Breast epithelium (tissue), 3 donors: ENCODE data around the gene B3GALT2.

ENCODE experiments used
- POLR2A ChIP-seq: fragments of 450-650 bp; IDR thresholded peaks from one replicate; pipeline ENCODE4 v1.6.1; 2016; ENCODE audit warnings: antibody characterized with exemption, mild to moderate bottlenecking, moderate library complexity
- POLR2AphosphoS5 ChIP-seq, 3 donors: sonication (generic); formaldehyde crosslinking; IDR thresholded peaks; one replicate each; pipeline ENCODE4 v1.6.1; 2017; ENCODE audit warnings: antibody characterized with exemption in 3 of 3

- TF ChIP-seq POLR2AphosphoS5 (IDR thresholded peaks at IDR 0.05) (no peak), POLR2A (no peak)
Observed at GRCh38 chr1:193131266-193131860, 55.0 kb downstream of the B3GALT2 start.
